Colonic mucosa (tissue), 4 donors: ENCODE measurements around the gene OGDHL. TPM values are rescaled to one million over a fixed set of nuclear protein-coding genes. Genes with fewer than 3 reads are reported as not detected.
"Not testable (repeated sequence)": the region's sequence is repeated elsewhere in the genome, so short reads cannot be mapped to it uniquely, and the experiment has no call there.

Source experiments
- DNase-seq: peaks from one replicate; pipeline ENCODE4 v3.0.0-alpha.2; 2020
- H3K27ac ChIP-seq: fragments of 200-600 bp; one replicate; pipeline ENCODE4 v1.8.0; 2021
- H3K27me3 ChIP-seq: fragments of 200-600 bp; one replicate; pipeline ENCODE4 v1.8.0; 2021
- H3K36me3 ChIP-seq: fragments of 200-600 bp; one replicate; pipeline ENCODE4 v1.8.0; 2021
- H3K4me1 ChIP-seq: fragments of 200-600 bp; one replicate; pipeline ENCODE4 v1.8.0; 2021; ENCODE audit warnings: mild to moderate bottlenecking
- H3K4me3 ChIP-seq: fragments of 200-600 bp; one replicate; pipeline ENCODE4 v1.8.0; 2021
- H3K9ac ChIP-seq, 2 donors: one replicate each; pipeline ENCODE4 v1.7.0; 2013; ENCODE audit warnings: control low read depth in 2 of 2, low read depth in 2 of 2, low read length in 2 of 2
- H3K9me3 ChIP-seq: fragments of 200-600 bp; one replicate; pipeline ENCODE4 v1.8.0; 2021
- intact Hi-C: fragments of 100-400 bp; cut with DNase I; formaldehyde crosslinking; loops from one replicate; pipeline ENCODE4 v1.14.1; 2022
- total RNA-seq, 2 donors: library from RNA; stranded (reverse); fragmentation: NEBNext Ultra II Directional in 1 of 2; extraction: Animal tissue kit (Norgen Biotek cat#: 25700) in 1 of 2; gene quantifications; one replicate each; pipeline ENCODE4 v1.2.1, GENCODE V29; 2021
- TF ChIP-seq, protein P1 (sequence below): fragments of 200-600 bp; IDR thresholded peaks from one replicate; pipeline ENCODE4 v1.8.0; 2022; ENCODE audit warnings: antibody characterized with exemption, mild to moderate bottlenecking
- donor health status: healthy.
- donor health status: DM: no; HTN: no; CAD: no.
- donor health status: DM: no; HTN: no; CAD: no.

The OGDHL gene
- total RNA-seq, 2 donors from 2014 or later: 0.79 to 3.2 TPM

- H3K36me3 ChIP-seq: no peaks in the 10 kb centered on the region
- H3K27ac ChIP-seq: no peak overlapping the region
- intact Hi-C loops: no loop called here
- no peak overlapping the region for H3K4me3 ChIP-seq
- H3K27me3 ChIP-seq: no peaks in the 10 kb centered on the region
- no peak for DNase-seq
- H3K4me1 ChIP-seq: no peaks in the 10 kb centered on the region
- no peak overlapping the region for H3K9ac ChIP-seq
- no peaks in the 10 kb centered on the region for H3K9me3 ChIP-seq
- TF ChIP-seq, protein P1, sequence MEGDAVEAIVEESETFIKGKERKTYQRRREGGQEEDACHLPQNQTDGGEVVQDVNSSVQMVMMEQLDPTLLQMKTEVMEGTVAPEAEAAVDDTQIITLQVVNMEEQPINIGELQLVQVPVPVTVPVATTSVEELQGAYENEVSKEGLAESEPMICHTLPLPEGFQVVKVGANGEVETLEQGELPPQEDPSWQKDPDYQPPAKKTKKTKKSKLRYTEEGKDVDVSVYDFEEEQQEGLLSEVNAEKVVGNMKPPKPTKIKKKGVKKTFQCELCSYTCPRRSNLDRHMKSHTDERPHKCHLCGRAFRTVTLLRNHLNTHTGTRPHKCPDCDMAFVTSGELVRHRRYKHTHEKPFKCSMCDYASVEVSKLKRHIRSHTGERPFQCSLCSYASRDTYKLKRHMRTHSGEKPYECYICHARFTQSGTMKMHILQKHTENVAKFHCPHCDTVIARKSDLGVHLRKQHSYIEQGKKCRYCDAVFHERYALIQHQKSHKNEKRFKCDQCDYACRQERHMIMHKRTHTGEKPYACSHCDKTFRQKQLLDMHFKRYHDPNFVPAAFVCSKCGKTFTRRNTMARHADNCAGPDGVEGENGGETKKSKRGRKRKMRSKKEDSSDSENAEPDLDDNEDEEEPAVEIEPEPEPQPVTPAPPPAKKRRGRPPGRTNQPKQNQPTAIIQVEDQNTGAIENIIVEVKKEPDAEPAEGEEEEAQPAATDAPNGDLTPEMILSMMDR: no peak
These were observed 21.5 kb upstream of the OGDHL start for GRCh38 chr10:49783645-49784044.

DNA sequence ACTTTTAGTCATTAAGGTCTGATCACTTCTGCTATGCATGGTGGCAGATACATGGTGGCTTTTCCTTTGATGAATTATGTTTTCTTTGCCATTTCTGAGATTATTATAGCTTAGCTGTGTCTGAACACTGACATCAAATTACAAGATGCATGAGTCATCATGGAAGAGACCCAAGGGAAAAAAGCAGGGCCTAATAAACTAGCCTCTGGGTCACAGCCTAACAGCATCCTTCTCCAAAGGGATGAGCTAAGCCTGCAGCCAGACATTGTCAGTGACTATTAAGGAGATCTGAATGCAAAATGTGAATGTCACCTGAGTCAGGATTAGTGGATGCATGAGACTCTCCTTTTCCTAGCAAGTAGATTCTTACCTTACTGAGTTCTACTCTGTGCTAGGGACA lies 19.1 kb upstream of the OGDHL start:
- TF ChIP-seq, protein P1: no peak
- no peaks in the 10 kb centered on the region for H3K36me3 ChIP-seq
- intact Hi-C loops: no loop called here
- H3K27ac ChIP-seq: no peak overlapping the region
- H3K9ac ChIP-seq: no peak overlapping the region
- H3K4me1 ChIP-seq: no peaks in the 10 kb centered on the region
- no peaks in the 10 kb centered on the region for H3K27me3 ChIP-seq
- H3K9me3 ChIP-seq: no peaks in the 10 kb centered on the region
- H3K4me3 ChIP-seq: no peak overlapping the region
- no peak for DNase-seq

DNA sequence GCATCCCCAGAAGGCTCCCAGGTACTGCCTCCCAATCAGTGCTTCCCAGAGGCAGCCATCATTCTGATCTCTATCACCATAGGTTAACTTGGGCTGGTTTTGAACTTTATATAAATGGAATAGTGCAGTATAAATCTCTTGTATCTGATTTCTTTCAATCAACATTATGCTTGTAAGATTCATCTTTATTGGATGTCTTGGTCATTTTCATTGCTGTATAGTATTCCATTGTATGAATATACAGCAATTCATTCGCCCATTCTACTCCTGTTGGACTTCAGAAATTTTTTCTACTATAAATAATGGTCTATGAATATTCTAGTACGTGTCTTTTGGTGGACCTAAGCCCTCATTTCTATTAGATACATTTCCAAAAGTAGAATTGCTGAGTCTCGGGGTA lies 16.1 kb upstream of the OGDHL start:
- intact Hi-C loops: no loop called here

DNA sequence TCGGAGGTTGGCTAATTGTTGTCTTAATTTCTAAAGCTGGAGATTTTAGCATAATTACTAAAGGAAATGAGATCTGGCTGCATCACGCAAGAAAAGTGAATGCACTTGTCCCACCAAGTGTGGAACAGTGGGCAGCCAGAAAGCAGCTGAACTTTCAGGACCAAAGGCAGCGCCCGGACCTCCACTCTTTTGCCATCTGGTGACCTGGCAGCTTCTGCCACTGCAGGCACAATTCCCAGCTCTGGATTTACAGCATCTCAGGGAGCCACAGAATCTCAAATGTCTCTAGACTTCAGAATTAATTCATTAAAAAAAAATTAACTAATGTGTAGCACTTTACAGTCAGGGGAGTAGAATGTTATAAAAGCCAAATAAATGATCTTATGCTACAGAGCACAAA lies 14.7 kb upstream of the OGDHL start:
- Histone ChIP-seq H3K27me3 (no peaks in the 10 kb centered on the region), H3K9ac (no peak overlapping the region), H3K4me3 (no peak overlapping the region), H3K4me1 (no peaks in the 10 kb centered on the region), H3K27ac (no peak overlapping the region), H3K36me3 (no peaks in the 10 kb centered on the region), H3K9me3 (no peaks in the 10 kb centered on the region)
- intact Hi-C loops: no loop called here
- TF ChIP-seq, protein P1: no peak
- no peak for DNase-seq

More for the DNA sequence above, 16.1 kb upstream of the OGDHL start:
- no peaks in the 10 kb centered on the region for H3K4me1 ChIP-seq
- TF ChIP-seq, protein P1: no peak
- H3K36me3 ChIP-seq: no peaks in the 10 kb centered on the region
- no peaks in the 10 kb centered on the region for H3K27me3 ChIP-seq
- H3K9me3 ChIP-seq: no peaks in the 10 kb centered on the region
- no peak for DNase-seq
- H3K9ac ChIP-seq: no peak overlapping the region
- no peak overlapping the region for H3K27ac ChIP-seq
- no peak overlapping the region for H3K4me3 ChIP-seq

- Histone ChIP-seq H3K27ac (no peak overlapping the region), H3K9me3 (no peaks in the 10 kb centered on the region), H3K4me1 (no peaks in the 10 kb centered on the region), H3K36me3 (no peaks in the 10 kb centered on the region), H3K9ac (no peak overlapping the region), H3K27me3 (no peaks in the 10 kb centered on the region), H3K4me3 (no peak overlapping the region)
- TF ChIP-seq, protein P1: no peak
- DNase-seq: no peak
- intact Hi-C loops: no loop called here
These were observed 12.9 kb upstream of the OGDHL start for GRCh38 chr10:49775014-49775413.

GRCh38 chr10:49772944-49773343 lies 10.8 kb upstream of the OGDHL start:
- intact Hi-C loops, H3K9me3 ChIP-seq: not testable (repeated sequence)

DNA sequence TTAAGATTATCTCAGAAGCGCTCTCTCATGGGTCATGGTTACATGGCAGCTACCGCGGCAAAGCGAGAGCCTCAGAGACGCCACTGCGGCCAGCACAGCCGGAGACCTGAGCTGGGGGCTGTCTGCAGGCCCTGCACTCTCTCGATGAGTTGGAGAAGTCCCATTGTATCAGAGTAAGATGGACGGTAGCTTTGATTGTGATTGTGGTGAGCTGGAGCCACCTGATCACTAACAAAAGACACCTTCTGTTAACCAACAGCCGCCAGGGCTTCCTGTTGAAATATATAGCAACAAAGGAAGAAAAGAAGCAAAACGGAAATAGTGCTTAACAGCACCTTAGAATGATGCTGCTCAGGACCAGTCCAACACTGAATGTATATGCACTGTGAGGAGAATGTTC lies 8.9 kb upstream of the OGDHL start:
- not testable (repeated sequence) for DNase-seq
- peaks cover 19% of the 10 kb centered on the region for H3K27me3 ChIP-seq

More at GRCh38 chr10:49772944-49773343, 10.8 kb upstream of the OGDHL start:
- not testable (repeated sequence) for DNase-seq, H3K27ac ChIP-seq, H3K4me3 ChIP-seq, H3K9ac ChIP-seq, H3K36me3 ChIP-seq, H3K4me1 ChIP-seq
- H3K27me3 ChIP-seq: peaks cover 12% of the 10 kb centered on the region

More for the DNA sequence above, 8.9 kb upstream of the OGDHL start:
- H3K4me1 ChIP-seq, H3K4me3 ChIP-seq, H3K9ac ChIP-seq, H3K36me3 ChIP-seq, intact Hi-C loops, H3K9me3 ChIP-seq, H3K27ac ChIP-seq: not testable (repeated sequence)
